ENCODE data around the gene UBAC1. TPM values are rescaled to one million over a fixed set of nuclear protein-coding genes. Genes with fewer than 3 reads are reported as not detected.

The UBAC1 gene
- polyA plus RNA-seq, 1 donor (not counting 4 experiments of a cell fraction or from before 2014, with no cell fraction given): 50.7 TPM

DNA sequence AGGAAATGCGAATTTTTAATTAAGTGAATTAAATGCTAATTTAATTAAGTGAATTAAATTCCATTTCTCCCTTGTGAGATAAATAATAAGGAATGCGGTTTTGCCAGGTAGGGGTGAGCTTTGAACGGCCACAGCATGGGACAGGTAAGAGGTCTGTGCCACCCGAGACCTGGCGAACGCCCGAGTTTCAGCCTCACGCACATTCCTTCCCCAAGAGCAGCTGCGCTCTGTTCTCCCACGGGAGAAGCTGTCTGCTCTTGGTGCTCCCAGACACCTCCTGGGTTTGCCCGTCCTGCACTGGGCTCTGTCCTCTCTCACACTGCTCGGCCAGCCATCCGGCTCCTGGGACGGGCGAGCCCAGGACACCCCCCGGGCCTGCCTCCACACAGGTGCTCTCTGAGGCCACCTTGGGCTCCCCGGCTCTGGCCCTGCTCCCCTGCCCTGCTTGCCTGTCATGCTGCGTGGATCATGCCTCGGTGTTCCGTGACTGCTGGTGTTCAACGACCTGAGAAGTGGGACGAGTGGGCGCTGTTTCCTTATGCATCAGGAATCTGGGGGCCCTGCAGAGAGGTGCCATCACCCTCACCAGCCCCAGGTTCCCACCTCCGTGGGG is 40.1 kb downstream of the UBAC1 start:
- no peak overlapping the region for H3K4me3 ChIP-seq (ENCODE audit: control insufficient read depth in 2 of 3, extremely low read depth in 1 of 3, insufficient read depth in 2 of 3, low read depth in 1 of 3, low read length in 3 of 3)
- no peak for TF ChIP-seq EZH2 (IDR thresholded peaks at IDR 0.05; ENCODE audit: low read length)
- TF ChIP-seq, protein P1, sequence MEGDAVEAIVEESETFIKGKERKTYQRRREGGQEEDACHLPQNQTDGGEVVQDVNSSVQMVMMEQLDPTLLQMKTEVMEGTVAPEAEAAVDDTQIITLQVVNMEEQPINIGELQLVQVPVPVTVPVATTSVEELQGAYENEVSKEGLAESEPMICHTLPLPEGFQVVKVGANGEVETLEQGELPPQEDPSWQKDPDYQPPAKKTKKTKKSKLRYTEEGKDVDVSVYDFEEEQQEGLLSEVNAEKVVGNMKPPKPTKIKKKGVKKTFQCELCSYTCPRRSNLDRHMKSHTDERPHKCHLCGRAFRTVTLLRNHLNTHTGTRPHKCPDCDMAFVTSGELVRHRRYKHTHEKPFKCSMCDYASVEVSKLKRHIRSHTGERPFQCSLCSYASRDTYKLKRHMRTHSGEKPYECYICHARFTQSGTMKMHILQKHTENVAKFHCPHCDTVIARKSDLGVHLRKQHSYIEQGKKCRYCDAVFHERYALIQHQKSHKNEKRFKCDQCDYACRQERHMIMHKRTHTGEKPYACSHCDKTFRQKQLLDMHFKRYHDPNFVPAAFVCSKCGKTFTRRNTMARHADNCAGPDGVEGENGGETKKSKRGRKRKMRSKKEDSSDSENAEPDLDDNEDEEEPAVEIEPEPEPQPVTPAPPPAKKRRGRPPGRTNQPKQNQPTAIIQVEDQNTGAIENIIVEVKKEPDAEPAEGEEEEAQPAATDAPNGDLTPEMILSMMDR (optimal IDR thresholded peaks at IDR 0.05 in 1 of 3, IDR thresholded peaks at IDR 0.05 in 1 of 3, conservative IDR thresholded peaks at IDR 0.05 in 1 of 3; ENCODE audit: extremely low read depth in 1 of 3, insufficient read depth in 2 of 3, low read length in 3 of 3): no peak
- H3K79me2 ChIP-seq (ENCODE audit: control insufficient read depth, insufficient read depth, low read length): no peaks in the 10 kb centered on the region
- H3K27me3 ChIP-seq (ENCODE audit: control insufficient read depth, extremely low read depth, insufficient read depth, low read length): no peaks in the 10 kb centered on the region
- peaks cover 4% of the 10 kb centered on the region for H3K9me3 ChIP-seq (ENCODE audit: control insufficient read depth, low read depth, low read length)
- no peak overlapping the region for H3K9ac ChIP-seq (ENCODE audit: control insufficient read depth, extremely low read depth, insufficient read depth, low read length)
- H4K20me1 ChIP-seq (ENCODE audit: control insufficient read depth, extremely low read depth, insufficient read depth, low read length): no peaks in the 10 kb centered on the region
- H3K9me1 ChIP-seq (ENCODE audit: control insufficient read depth, extremely low read depth, insufficient read depth, low read length): no peaks in the 10 kb centered on the region
- dilution Hi-C loops (cut with MboI; ENCODE audit: extremely low pct_ligation_motif_present, low sequenced_read_pairs): no loop called here
- DNase-seq (ENCODE audit: low read depth, low spot score) (no peak), FAIRE-seq (no peak)
- no peak overlapping the region for H3K27ac ChIP-seq (ENCODE audit: control insufficient read depth, insufficient read depth, low read length)
- no peaks in the 10 kb centered on the region for H3K4me1 ChIP-seq (ENCODE audit: control insufficient read depth, extremely low read depth, insufficient read depth, low read length)
- no peak overlapping the region for H2AFZ ChIP-seq (ENCODE audit: control insufficient read depth, low read length)
- no peak overlapping the region for H3K4me2 ChIP-seq (ENCODE audit: control insufficient read depth, extremely low read depth, insufficient read depth, low read depth, low read length)
- peaks cover 0 to 2% of the 10 kb centered on the region in 2 experiments for H3K36me3 ChIP-seq (ENCODE audit: control insufficient read depth in 2 of 2, extremely low read depth in 1 of 2, insufficient read depth in 2 of 2, low read length in 2 of 2)

DNA sequence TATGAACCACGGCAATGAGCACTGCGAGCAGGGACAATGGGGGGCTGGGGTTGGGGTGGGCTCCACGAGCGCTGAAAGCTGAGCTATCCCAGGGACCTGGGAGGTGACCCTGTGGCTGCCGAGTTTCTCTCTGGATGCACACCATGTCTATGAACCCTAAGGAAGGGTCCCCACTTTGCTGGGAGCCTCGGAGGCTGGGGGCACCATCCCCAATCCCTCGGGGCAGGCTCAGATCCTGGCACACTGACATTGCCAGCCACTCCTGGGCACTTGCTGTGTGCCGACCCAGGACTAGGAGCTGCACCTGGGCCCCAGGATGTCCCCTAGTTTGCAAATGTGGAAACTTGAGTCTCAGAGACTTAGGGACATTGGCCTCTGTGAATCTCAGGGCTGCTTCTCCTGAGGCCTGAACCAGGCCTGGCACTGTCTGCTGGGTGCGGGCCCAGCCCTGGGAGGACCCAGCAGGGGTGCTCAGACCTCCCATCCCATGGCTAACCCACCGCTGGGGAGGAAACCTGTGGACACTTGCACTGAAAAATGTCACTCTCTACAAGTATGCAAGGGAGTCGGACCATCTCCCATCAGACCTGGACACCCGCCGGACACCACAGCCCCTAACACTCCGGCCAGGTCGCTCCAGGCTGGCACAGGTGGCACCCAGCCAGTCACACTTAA is 40.8 kb downstream of the UBAC1 start:
- no peak overlapping the region for H3K9ac ChIP-seq (ENCODE audit: control insufficient read depth, extremely low read depth, insufficient read depth, low read length)
- TF ChIP-seq EZH2 (IDR thresholded peaks at IDR 0.05; ENCODE audit: low read length): no peak
- TF ChIP-seq, protein P1 (optimal IDR thresholded peaks at IDR 0.05 in 1 of 3, IDR thresholded peaks at IDR 0.05 in 1 of 3, conservative IDR thresholded peaks at IDR 0.05 in 1 of 3; ENCODE audit: extremely low read depth in 1 of 3, insufficient read depth in 2 of 3, low read length in 3 of 3): no peak
- H4K20me1 ChIP-seq (ENCODE audit: control insufficient read depth, extremely low read depth, insufficient read depth, low read length): no peaks in the 10 kb centered on the region
- no peaks in the 10 kb centered on the region for H3K4me1 ChIP-seq (ENCODE audit: control insufficient read depth, extremely low read depth, insufficient read depth, low read length)
- H3K9me3 ChIP-seq (ENCODE audit: control insufficient read depth, low read depth, low read length): peaks cover 9% of the 10 kb centered on the region
- no peaks in the 10 kb centered on the region for H3K79me2 ChIP-seq (ENCODE audit: control insufficient read depth, insufficient read depth, low read length)
- H3K36me3 ChIP-seq (ENCODE audit: control insufficient read depth in 2 of 2, extremely low read depth in 1 of 2, insufficient read depth in 2 of 2, low read length in 2 of 2): peaks cover 1 to 8% of the 10 kb centered on the region in 2 experiments
- dilution Hi-C loops (cut with MboI; ENCODE audit: extremely low pct_ligation_motif_present, low sequenced_read_pairs): no loop called here
- no peak overlapping the region for H3K4me3 ChIP-seq (ENCODE audit: control insufficient read depth in 2 of 3, extremely low read depth in 1 of 3, insufficient read depth in 2 of 3, low read depth in 1 of 3, low read length in 3 of 3)
- H3K4me2 ChIP-seq (ENCODE audit: control insufficient read depth, extremely low read depth, insufficient read depth, low read depth, low read length): no peak overlapping the region
- H3K27ac ChIP-seq (ENCODE audit: control insufficient read depth, insufficient read depth, low read length): no peak overlapping the region
- no peaks in the 10 kb centered on the region for H3K9me1 ChIP-seq (ENCODE audit: control insufficient read depth, extremely low read depth, insufficient read depth, low read length)
- no peaks in the 10 kb centered on the region for H3K27me3 ChIP-seq (ENCODE audit: control insufficient read depth, extremely low read depth, insufficient read depth, low read length)
- DNase-seq (ENCODE audit: low read depth, low spot score) (no peak), FAIRE-seq (no peak)
- H2AFZ ChIP-seq (ENCODE audit: control insufficient read depth, low read length): no peak overlapping the region
